Inflammatory macrophage treated with lipopolysaccharide for 1 hour (primary cell): ENCODE results near the gene PTPRN2.

Experiments
- DNase-seq, 2 donors: peaks; one replicate each; pipeline ENCODE4 v3.0.0-alpha.2; 2020 to 2022

Gene PTPRN2

DNA sequence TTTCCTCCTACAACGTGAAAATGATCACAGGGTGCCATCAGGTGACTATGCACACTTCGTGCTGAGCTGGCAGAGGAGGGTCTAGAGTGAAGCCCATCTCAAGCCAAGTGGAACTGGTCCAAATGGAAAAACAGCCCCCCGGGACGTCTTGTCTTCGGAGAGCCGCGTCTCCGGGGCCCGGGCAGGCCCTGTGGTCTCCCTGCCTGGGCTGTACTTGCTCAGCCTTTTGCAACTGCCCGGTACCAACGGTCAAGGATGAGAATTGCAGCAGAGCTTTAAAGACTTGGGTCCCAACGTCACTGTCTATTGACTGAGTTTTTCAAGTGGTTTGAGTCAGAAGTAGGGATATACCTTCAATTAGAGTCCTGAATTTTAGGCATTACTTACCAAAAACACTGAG, 315.5 kb downstream of the PTPRN2 start:
- no peak for DNase-seq

DNA sequence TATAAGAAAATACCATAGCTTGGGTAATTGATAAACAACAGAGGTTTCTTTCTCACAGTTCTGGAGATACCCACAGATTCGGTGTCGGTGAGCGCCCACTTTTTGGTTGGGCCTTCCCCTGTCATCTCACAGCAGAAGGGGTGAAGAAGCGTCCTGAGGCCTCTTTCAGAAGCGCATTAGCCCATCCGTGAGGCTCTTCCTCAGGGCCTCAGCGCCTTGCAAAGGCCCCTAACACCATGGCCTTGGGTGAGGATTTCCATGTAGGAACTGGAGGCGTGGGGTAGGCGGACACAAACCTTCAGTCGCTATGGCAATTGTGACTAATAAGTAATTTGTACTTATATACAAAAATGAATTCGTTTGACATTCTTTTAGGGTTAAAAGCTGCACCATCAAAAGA, 316.0 kb downstream of the PTPRN2 start:
- no peak for DNase-seq

DNA sequence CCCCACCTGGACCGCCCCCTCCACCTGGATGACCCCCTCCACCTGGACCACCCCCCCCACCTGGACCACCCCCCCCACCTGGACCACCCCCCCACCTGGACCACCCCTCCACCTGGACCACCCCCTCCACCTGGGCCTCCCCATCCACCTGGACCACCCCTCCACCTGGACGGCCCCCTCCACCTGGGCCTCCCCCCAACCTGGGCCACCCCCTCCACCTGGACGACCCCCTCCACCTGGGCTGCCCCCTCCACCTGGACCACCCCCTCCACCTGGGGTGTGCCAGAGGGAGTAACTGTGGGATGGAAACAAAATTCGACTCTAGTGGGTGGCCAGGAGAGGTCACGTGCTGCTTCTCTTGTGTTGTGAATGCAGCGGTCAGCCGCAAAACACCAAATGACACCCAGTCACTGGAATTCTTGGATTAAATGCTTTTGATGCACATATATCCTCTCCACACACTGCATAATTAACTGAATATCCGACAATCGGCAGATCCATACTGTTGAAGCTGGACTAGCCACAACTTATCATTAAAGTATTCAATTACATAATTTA, 316.7 kb downstream of the PTPRN2 start:
- no peak for DNase-seq

DNA sequence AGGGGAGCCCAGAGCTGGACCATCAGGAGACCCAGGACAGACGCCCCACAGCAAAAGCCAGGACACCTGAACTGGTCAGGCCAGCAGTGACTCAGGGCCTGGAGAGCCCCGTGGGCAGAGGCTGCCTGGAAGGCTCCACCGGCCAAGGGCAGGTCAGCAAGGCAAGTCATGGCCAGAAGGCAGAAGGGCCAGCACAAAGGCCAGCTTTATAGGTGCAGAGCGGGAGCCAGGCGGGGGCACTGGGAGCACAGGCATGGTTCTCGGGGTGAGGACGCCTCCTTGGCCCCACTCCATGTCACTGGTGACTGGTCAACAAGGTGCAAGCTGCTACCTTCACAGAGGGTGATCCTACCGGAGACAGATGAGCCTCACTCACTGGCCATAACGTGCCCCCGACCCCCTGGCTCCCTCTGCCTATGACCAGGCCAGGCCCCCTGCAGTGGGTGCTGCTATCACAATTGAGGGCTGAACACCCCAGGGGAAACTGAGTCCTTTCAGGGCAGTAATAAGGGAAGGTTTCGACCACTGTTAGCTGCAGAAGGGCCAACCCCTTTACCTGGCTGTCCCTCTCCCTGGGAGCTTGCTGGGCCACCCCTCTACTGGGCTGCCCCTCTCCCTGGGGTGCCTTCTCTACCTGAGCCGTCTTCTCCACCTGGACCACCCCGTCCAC, 317.4 kb downstream of the PTPRN2 start:
- no peak for DNase-seq

DNA sequence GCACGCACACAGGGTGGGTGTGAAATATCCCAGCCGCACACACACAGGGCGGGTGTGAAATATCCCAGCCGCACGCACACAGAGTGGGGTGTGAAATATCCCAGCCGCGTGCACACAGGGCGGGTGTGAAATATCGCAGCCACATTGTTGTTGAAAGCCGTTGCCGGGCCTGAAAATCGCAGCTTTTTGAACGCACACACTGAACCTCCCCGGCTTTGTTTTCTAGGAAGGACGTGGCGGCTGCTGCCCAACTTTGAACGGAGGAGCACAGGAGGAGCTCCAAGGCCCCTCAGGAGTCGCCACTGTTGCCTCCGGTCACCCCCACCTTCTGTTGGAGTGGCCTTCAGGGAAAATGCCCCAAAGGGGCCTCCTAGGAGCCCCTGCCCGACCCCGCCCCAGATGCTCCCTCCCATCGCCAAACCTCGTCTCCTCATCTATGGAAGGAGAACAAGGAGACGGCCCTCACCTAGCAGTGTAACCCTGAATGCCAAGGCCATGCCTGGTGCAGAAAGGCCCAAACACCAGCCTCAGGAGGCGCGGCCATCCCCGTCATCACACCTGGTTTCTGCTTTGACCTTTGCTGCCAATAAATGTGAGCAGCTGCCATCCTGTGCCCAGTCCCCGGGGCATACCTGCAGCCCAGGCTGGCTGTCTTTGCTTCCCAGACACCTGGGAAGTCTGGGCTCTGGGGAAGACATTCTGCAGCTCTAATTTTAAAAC, 318.6 kb downstream of the PTPRN2 start:
- DNase-seq = no peak

DNA sequence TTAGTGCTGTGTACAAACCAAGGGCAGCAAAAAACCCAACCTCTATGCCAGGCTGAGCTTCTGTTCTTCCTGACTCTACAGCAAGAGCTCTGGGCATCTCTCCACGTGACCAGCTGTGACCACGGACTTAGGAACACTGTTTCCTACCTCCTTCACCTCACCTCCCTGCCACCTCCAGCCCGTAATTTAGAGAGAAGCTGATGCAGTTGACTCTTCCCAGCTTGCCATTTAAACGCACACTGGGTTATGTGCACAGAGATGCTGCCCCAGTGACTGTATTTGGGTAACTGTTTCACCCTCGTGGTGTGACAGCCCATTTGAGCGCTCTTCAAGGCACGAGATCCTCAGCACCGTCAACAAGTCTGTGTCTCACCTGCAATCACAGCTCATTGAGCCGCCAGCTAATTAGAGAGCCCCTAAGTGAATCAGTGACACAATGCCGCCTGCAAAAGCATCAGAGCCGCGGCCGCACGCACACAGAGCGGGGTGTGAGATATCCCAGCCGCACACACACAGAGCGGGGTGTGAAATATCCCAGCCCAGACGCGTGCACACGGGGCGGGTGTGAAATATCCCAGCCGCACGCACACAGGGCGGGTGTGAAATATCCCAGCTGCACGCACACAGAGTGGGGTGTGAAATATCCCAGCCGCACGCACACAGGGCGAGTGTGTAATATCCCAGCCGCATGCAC, 319.7 kb downstream of the PTPRN2 start:
- no peak for DNase-seq

DNA sequence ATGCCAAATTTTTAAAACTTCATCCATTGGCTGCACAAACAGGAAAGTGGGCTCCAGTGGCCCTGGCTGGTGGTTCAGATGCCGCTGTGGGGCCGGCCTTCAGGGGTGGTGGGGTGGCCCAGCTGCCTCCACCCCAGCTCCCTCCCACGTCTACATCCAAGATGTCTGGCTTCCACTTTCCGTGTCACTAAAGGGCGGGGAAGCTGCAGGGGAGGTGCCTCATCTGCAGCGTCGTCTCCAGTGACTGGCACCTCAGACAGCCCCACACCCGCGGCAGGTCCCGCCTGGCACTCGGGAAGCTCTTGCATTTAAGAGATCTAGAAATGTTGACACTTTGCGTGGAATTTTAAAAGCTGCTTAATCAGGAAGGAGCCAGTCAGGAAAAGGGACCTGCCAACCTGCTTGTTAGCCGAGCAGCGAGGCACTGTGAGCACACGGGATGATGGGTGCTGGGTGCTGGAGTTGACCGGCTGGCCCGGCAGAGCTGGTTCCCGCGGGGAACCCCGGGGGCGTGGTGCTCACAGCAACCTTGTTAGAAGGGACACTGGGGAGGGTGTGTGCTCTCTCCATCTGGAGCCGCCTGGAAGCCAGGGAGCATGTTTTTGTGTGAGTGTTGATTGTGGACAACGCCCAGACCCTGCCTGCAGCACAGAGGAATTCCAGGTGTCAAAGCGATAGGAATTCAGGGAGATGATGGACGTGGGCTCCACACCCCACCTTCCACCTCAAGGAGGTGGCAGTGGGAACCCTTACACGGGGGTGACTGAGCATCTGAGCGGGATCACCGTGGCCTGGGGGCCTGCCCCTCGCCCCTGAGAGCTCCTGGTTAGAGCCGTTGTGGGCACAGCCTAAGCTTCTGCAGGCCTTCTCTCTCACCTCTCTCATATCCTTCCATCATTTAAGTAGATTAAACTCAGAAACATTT, 320.5 kb downstream of the PTPRN2 start:
- no peak for DNase-seq

DNA sequence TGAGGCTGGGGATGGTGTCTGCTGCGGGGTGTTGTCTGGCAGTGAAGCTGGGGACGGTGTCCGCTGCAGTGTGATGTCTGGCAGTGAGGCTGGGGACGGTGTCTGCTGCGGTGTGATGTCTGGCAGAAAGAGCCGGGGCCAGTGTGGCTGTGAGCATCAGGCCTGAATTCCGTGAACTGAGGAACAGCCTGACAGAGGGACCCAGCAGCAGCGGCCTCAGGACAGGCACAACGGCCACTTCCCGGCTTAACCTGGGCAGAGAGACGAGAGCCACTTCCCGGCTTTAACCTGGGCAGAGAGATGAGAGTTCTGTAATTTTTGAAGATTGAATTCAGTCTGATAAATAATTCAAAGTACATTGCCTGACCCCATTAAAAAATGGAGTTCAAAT, 321.2 kb downstream of the PTPRN2 start:
- DNase-seq = no peak

DNA sequence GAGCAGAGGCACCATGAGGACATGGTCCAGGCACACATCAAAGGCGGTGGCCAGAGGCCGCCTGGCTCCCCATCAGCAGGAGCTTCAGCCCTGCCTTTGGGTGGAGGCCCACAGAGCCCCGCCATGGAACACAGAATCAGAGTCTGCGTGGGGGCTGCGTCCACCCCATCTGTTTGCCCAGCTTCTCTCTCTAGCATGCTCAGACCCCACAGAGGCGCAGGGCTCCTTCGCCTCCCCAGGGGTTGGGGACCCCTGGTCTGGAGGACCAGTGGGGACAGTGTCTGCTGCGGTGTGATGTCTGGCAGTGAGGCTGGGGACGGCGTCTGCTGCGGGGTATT, 321.9 kb downstream of the PTPRN2 start:
- no peak for DNase-seq

DNA sequence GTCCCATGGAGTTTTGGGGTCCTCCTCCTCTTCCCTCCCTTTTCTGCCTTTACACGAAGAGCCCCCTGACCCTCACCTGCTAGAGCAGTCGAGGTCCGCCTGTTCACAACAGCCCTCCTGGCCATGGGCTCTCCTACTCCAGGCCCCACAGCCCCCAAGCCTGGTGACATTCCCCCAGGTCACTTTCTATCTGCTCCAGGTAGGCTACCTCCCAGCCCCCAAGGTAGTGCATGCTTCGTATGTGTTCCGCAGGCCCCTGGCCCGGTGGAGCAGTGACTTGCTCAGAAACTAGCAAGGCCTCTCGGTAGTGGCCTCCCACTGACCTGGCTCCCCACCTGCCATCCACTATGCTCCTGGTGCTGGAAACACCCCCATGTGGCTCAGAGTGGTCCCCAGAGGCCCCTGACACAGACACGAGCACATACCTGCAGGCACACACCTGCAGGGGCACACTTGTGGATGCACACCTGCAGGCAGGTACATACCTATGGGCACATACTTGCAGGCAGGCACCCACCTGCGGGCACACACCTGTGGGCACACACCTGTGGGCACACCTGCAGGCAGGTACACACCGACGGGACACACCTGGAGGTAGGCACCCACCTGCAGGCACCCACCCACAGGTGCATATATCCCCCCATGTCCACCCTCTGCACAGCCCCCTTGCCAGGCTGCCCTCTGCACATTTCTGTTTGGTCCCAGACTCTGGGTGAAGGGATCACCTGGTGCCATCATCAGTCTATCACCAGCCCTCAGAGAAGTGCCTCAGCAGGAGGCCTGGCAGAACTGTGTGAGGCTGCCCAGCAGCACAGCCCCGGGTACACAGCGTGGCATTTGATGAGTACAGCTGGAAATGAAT, 322.5 kb downstream of the PTPRN2 start:
- no peak for DNase-seq

DNA sequence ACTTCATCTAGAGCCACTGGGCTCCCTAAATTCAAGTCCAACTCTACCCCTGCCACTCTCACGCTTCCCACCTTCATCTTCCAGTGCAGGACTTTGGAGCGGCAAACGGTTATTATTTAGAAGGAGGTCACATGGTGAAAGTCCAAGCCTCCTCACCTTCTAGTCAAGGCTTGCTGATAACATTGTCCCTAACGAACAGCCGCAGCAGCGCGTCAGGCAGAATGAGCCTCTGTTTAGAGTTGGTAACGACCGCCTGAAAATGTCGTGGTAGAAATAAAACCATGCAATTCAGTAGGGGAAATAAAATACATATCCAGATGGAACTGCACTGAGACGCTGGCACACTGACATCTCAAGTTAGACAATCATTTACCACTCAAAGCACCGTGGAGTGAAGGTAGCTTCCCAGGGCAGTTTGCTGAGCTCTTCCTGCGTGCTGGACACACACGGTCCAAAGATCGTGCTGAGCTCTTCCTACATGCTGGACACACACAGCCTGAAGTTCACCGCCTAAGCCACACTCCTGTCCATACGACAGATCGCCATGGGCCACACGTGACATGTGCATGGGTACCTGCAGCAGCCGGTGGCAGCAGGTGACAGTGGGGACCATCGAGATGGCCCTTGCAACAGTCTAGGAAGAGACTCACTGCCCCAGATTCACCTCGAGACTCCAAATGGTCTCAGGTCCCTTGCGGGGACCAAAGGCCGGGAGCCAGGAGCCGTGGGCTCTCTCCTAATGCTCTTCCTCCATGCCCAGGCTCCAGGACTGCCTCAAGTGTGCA, 323.5 kb downstream of the PTPRN2 start:
- DNase-seq = no peak

DNA sequence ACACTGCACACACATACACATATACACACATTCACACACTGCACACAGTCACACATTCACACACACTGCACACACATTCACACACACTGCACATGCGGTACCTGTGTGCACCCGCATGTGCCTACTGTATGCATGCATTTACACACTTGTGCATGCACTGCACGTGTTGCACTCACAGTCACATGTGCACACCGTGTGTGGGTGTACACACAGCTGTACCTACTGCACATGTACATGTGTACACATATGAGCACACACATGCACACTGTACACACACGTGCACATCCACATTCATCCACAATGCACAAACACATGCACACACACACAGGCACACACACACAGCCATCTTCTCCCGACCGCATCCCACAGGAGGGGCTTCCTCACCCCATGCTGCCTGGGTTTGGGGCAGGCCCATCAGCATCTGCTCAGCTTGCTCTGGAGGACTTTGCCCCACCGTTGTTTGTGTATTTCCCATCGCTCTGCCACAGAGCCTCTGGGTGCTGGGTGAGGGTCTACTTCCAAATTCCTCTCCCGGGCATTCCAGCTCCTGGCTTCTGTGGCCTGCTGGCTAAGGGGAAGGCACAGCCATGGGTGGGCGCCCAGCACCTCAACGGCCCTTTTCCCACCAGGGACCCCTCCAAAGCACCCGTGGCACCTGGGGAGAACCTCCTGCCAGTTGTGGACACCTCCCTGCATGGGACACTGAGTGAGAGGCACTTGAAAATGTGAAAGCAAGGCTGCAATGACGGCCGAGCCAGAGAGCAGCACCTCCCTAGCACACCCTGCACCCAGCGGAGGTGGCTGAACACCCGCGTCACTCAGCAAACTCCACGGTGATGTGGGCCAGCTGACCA, 324.3 kb downstream of the PTPRN2 start:
- no peak for DNase-seq

DNA sequence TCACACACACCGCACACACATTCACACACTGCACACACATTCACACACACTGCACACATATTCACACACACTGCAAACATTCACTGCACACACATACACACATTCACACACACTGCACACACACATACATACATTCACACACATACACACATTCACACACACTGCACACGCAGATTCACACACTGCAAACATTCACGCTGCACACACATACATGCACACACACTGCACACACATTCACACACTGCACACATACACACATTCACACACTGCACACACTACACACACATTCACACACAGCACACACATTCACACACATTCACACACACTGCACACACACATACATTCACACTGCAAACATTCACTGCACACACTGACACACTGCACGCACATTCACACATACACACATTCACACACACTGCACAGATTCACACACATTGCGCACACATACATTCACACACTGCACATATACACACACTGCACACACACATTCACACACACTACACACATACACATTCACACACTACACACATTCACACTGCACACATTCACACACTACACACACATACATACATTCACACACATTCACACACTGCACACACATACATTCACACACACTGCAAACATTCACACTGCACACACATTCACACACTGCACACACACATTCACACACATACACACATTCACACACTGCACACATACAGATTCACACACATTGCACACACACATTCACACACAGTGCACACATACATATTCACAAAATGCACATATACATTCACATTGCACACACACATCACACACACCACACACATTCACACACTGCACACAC, 325.1 kb downstream of the PTPRN2 start:
- no peak for DNase-seq

DNA sequence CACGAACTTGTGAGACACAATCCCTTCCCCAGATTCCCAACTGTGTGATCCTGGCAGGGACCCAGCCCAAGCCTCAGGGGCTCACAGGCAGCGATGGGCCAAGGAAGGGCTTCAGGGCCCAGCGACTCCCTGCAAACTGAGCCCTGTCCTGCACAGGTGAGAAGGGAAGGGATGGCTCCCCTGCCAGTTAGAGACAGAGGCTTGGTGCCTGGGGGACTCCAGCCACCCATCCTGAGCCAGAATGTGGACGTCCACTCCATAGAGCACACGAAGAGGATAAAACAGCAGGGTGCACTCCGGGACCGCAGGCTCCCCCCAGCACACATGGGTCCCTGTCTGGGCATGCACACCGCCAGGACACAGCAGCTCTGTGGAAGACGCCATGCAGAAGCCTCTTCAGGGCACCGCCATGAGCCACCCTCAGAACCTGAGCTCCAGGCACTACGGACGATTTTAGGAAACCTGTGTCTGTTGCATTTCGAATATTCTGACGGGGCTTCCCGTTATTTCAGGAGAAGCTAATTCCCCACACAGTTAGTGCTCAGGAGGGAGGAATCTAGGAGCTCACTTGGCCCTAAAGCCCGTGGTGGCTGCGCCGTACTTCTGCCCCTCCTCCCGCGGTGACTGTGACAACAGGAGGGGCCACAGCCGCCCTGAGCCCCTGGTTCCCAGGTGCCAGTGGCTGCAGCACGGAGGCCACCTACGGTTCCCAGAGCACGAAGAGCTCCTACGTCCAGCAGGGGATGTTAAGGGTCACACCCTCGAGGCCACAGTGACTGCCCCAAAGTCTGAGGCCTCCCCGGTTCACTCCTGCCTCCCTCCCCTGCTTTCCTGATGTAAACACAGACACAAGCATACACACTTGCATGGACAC, 326.0 kb downstream of the PTPRN2 start:
- no peak for DNase-seq

DNA sequence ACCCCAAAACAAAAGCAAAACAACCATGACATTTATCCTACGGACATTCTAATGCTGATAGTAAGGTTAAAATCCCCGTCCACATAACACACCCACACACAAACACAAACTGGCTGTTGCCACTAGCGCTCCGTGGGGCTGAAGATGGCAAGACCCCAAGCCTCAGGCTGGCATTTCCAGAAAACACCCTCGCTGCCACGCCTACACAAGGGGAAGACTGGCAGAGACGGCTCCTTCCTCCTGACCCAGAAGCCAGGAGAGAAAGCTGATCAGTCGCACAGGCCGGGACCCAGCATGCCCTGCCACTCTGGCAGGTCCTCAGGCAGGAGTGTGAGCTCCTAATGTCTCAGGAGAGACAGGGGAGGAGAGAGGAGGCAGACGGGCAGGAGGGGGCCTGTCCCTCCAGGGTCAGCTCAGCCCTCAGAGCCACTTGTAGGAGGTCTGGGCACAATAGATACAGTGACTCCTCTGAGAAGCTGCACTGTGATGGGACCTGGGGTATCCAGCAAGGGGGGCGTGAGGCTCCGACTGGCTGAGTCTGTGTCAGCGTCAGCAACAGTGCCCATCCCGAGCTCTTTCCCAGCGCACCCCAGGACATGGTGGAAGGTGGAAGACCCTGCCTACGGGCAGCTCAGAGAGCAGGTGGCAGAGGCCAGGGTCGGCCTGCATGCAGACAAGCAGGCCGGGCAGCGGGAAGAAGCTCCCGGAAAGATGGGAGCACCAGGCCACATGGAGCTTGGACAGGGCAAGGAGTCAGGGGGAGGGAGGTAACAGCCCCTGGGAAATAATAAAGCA, 326.9 kb downstream of the PTPRN2 start:
- DNase-seq = no peak

DNA sequence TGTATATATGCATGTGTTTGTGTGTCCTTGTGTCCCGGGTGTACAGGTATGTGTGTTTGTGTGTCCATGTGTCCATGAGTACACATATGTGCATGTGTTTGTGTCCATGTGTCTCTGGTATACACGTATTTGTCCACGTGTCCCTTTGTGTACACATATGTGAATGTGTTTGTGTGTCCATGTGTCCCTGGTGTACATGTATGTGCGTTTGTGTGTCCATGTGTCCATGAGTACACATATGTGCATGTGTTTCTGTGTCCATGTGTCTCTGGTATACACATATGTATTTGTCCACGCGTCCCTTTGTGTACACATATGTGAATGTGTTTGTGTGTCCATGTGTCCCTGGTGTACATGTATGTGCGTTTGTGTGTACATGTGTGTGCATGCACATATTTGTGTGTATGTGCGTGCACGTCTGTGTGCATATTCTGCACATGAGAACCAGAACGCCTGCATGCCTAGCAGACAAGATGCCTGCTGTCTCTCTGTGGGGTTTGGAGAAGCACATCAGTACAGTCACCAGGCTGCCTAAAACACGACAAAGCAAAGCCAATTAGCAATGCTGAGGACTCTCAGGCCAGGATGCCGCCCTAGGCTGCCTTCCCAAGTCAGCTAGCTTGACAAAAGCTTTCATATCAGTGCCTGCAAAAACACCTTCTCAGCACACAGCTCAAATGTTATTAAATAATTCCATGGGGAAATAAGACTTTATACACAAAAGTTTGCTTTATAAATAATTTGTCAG, 327.8 kb downstream of the PTPRN2 start:
- no peak for DNase-seq
